Upper lobe of right lung (tissue), 1 donor: Measurements from ENCODE around the gene CNFN. TPM values are rescaled to one million over a fixed set of nuclear protein-coding genes. Genes with fewer than 3 reads are reported as not detected.

Experiments
- ATAC-seq: fragments of 200-7000 bp; cut with Tn5 transposase; one replicate; pipeline ENCODE4 v1.9.1; 2020; ENCODE audit warnings: mild to moderate bottlenecking, moderate library complexity
- DNase-seq: peaks from one replicate; pipeline ENCODE4 v3.0.0-alpha.2; 2020
- H3K27ac ChIP-seq: fragments of 200-600 bp; one replicate; pipeline ENCODE4 v1.8.0; 2022
- H3K27me3 ChIP-seq: fragments of 200-600 bp; one replicate; pipeline ENCODE4 v1.8.0; 2022; ENCODE audit warnings: mild to moderate bottlenecking
- H3K36me3 ChIP-seq: fragments of 200-600 bp; one replicate; pipeline ENCODE4 v1.8.0; 2022
- H3K4me1 ChIP-seq: fragments of 200-600 bp; one replicate; pipeline ENCODE4 v1.8.0; 2022
- H3K4me3 ChIP-seq: fragments of 200-600 bp; one replicate; pipeline ENCODE4 v1.8.0; 2022; ENCODE audit warnings: mild to moderate bottlenecking
- H3K9me3 ChIP-seq: fragments of 200-600 bp; one replicate; pipeline ENCODE4 v1.8.0; 2022
- intact Hi-C: fragments of 100-400 bp; cut with DNase I; formaldehyde crosslinking; loops from one replicate; pipeline ENCODE4 v1.11.0; 2022
- total RNA-seq: library from RNA; stranded (reverse); fragmentation: NEBNext Ultra II Directional; extraction: Animal tissue kit (Norgen Biotek cat#: 25700); gene quantifications from one replicate; pipeline ENCODE4 v1.2.1, GENCODE V29; 2021
- TF ChIP-seq, protein P1 (sequence below): fragments of 200-600 bp; IDR thresholded peaks from one replicate; pipeline ENCODE4 v1.8.0; 2022; ENCODE audit warnings: antibody characterized with exemption
- donor health status: DM: no; HTN: yes; CAD: no; lungs with severe emphysema.

The CNFN gene
- total RNA-seq, 1 donor from 2014 or later, result 0.87 TPM

DNA sequence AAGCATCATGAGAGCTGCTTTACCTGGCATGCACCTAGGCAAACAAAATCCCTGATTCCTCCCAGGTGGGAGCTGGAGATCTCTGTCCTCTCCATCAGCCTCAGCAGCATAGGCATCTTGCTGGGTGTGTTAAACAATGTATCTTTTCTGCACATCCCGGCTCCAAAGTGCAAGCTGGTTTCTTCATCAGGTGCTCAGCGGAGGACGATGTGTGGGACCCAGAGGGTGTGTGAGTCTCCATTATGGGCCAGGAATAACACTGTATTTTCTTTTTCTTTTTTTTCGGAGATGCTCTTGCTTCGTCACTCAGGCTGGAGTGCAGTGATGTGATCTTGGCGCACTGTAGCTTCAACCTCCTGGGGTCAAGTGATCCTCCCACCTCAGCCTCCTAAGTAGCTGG lies 9.9 kb downstream of the CNFN start:
- peaks cover 14% of the 10 kb centered on the region for H3K27me3 ChIP-seq
- no peaks in the 10 kb centered on the region for H3K4me1 ChIP-seq
- no peaks in the 10 kb centered on the region for H3K9me3 ChIP-seq
- H3K27ac ChIP-seq, result no peak overlapping the region
- no peak overlapping the region for H3K4me3 ChIP-seq
- TF ChIP-seq, protein P1, sequence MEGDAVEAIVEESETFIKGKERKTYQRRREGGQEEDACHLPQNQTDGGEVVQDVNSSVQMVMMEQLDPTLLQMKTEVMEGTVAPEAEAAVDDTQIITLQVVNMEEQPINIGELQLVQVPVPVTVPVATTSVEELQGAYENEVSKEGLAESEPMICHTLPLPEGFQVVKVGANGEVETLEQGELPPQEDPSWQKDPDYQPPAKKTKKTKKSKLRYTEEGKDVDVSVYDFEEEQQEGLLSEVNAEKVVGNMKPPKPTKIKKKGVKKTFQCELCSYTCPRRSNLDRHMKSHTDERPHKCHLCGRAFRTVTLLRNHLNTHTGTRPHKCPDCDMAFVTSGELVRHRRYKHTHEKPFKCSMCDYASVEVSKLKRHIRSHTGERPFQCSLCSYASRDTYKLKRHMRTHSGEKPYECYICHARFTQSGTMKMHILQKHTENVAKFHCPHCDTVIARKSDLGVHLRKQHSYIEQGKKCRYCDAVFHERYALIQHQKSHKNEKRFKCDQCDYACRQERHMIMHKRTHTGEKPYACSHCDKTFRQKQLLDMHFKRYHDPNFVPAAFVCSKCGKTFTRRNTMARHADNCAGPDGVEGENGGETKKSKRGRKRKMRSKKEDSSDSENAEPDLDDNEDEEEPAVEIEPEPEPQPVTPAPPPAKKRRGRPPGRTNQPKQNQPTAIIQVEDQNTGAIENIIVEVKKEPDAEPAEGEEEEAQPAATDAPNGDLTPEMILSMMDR, result no peak
- DNase-seq, result no peak
- no peaks in the 10 kb centered on the region for H3K36me3 ChIP-seq
- intact Hi-C loops, result no loop called here
- ATAC-seq, result no peak

DNA sequence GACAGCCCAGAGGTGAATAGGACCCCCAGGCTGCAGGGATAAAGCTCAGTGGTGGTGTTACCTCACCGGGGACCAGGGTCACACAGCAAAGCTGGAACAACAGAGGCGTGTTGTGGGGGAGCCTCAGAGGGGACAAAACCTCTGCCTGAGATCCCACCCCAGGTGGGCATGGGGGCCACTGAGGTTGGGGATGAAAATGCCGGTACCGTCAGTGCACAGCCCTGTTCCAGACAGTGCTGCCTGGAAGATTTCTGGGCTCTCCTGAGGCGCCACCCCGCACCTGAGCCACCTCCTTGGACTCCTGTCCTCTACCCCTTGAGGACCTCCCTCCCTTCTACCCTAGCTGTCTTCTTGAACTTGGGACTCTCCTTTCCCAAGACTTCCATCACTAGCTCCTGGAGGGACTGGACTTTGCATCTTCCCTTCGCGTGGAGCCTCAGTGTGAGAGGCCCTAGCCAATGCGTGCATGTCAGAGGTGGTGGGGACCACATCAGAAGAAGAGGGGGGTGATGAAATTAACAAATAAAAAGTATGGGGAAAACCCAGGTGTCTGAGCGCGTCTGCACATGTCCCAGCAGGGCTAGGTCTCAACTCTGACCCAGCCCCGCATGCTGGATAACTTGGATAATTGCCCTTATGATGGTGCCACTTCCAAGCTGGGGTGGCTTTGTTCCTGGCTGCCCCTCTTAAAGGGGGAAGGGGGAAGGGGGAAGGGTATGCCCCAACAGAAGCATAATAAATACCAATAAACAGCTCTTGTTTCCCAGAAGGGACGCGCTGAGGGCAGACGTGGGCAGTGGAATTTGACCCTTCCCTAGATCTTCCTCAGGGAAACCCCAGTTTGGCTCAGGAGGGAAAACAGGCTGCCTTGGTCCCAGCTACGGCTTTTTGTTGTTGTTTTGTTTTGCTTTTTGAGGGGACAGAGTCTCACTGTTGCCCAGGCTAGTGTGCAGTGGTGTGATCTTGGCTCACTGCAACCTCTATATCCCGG lies 11.6 kb downstream of the CNFN start:
- TF ChIP-seq, protein P1, result no peak
- DNase-seq (no peak), ATAC-seq (no peak)
- intact Hi-C loops, result no loop called here
- no peak overlapping the region for H3K27ac ChIP-seq
- H3K4me3 ChIP-seq, result no peak overlapping the region
- peaks cover 14% of the 10 kb centered on the region for H3K27me3 ChIP-seq
- H3K36me3 ChIP-seq, result no peaks in the 10 kb centered on the region
- no peaks in the 10 kb centered on the region for H3K9me3 ChIP-seq
- H3K4me1 ChIP-seq, result no peaks in the 10 kb centered on the region

- H3K27ac ChIP-seq, result no peak overlapping the region
- H3K27me3 ChIP-seq, result peaks cover 8% of the 10 kb centered on the region
- DNase-seq (no peak), ATAC-seq (no peak)
- H3K4me3 ChIP-seq, result no peak overlapping the region
- no peaks in the 10 kb centered on the region for H3K36me3 ChIP-seq
- H3K9me3 ChIP-seq, result no peaks in the 10 kb centered on the region
- intact Hi-C loops, result no loop called here
- H3K4me1 ChIP-seq, result no peaks in the 10 kb centered on the region
- TF ChIP-seq, protein P1, result no peak
Measured at GRCh38 chr19:42376177-42376555, 13.9 kb downstream of the CNFN start.

- H3K9me3 ChIP-seq, result no peaks in the 10 kb centered on the region
- no peak overlapping the region for H3K27ac ChIP-seq
- DNase-seq (no peak), ATAC-seq (no peak)
- H3K4me1 ChIP-seq, result no peaks in the 10 kb centered on the region
- H3K4me3 ChIP-seq, result no peak overlapping the region
- intact Hi-C loops, result no loop called here
- no peaks in the 10 kb centered on the region for H3K36me3 ChIP-seq
- H3K27me3 ChIP-seq, result peaks cover 4% of the 10 kb centered on the region
- TF ChIP-seq, protein P1, result no peak
Measured at GRCh38 chr19:42375415-42376176, 14.5 kb downstream of the CNFN start.

- TF ChIP-seq, protein P1, result no peak
- H3K27me3 ChIP-seq, result peaks cover under 1% of the 10 kb centered on the region
- no peaks in the 10 kb centered on the region for H3K4me1 ChIP-seq
- H3K27ac ChIP-seq, result no peak overlapping the region
- H3K4me3 ChIP-seq, result no peak overlapping the region
- H3K36me3 ChIP-seq, result no peaks in the 10 kb centered on the region
- DNase-seq, result no peak
- ATAC-seq, result peak; percentile 12
- H3K9me3 ChIP-seq, result no peaks in the 10 kb centered on the region
- intact Hi-C loops, result no loop called here
Measured at GRCh38 chr19:42374826-42375376, 15.2 kb downstream of the CNFN start.
